ENCODE results near the gene HES4.

- no peak for TF ChIP-seq CTCF (IDR thresholded peaks at IDR 0.05)
- no peak for TF ChIP-seq RCOR1 (IDR thresholded peaks at IDR 0.05; ENCODE audit: low read length)
- TF ChIP-seq RAD21 (IDR thresholded peaks at IDR 0.05; ENCODE audit: low read length) = no peak
- TF ChIP-seq, protein P1, sequence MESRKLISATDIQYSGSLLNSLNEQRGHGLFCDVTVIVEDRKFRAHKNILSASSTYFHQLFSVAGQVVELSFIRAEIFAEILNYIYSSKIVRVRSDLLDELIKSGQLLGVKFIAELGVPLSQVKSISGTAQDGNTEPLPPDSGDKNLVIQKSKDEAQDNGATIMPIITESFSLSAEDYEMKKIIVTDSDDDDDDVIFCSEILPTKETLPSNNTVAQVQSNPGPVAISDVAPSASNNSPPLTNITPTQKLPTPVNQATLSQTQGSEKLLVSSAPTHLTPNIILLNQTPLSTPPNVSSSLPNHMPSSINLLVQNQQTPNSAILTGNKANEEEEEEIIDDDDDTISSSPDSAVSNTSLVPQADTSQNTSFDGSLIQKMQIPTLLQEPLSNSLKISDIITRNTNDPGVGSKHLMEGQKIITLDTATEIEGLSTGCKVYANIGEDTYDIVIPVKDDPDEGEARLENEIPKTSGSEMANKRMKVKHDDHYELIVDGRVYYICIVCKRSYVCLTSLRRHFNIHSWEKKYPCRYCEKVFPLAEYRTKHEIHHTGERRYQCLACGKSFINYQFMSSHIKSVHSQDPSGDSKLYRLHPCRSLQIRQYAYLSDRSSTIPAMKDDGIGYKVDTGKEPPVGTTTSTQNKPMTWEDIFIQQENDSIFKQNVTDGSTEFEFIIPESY (IDR thresholded peaks at IDR 0.05; ENCODE audit: borderline replicate concordance, low read depth) = no peak
- TF ChIP-seq, protein P2, sequence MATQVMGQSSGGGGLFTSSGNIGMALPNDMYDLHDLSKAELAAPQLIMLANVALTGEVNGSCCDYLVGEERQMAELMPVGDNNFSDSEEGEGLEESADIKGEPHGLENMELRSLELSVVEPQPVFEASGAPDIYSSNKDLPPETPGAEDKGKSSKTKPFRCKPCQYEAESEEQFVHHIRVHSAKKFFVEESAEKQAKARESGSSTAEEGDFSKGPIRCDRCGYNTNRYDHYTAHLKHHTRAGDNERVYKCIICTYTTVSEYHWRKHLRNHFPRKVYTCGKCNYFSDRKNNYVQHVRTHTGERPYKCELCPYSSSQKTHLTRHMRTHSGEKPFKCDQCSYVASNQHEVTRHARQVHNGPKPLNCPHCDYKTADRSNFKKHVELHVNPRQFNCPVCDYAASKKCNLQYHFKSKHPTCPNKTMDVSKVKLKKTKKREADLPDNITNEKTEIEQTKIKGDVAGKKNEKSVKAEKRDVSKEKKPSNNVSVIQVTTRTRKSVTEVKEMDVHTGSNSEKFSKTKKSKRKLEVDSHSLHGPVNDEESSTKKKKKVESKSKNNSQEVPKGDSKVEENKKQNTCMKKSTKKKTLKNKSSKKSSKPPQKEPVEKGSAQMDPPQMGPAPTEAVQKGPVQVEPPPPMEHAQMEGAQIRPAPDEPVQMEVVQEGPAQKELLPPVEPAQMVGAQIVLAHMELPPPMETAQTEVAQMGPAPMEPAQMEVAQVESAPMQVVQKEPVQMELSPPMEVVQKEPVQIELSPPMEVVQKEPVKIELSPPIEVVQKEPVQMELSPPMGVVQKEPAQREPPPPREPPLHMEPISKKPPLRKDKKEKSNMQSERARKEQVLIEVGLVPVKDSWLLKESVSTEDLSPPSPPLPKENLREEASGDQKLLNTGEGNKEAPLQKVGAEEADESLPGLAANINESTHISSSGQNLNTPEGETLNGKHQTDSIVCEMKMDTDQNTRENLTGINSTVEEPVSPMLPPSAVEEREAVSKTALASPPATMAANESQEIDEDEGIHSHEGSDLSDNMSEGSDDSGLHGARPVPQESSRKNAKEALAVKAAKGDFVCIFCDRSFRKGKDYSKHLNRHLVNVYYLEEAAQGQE (IDR thresholded peaks at IDR 0.05; ENCODE audit: low read depth, low read length) = no peak
- no peak for TF ChIP-seq MXI1 (IDR thresholded peaks at IDR 0.05; ENCODE audit: low read depth, low read length)
- TF ChIP-seq, protein P3, sequence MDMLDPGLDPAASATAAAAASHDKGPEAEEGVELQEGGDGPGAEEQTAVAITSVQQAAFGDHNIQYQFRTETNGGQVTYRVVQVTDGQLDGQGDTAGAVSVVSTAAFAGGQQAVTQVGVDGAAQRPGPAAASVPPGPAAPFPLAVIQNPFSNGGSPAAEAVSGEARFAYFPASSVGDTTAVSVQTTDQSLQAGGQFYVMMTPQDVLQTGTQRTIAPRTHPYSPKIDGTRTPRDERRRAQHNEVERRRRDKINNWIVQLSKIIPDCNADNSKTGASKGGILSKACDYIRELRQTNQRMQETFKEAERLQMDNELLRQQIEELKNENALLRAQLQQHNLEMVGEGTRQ (IDR thresholded peaks at IDR 0.05; ENCODE audit: borderline replicate concordance, low read depth, low read length) = no peak
- no peak for TF ChIP-seq NRF1 (IDR thresholded peaks at IDR 0.05; ENCODE audit: low read depth, low read length)
- no peak for TF ChIP-seq SIN3A (IDR thresholded peaks at IDR 0.05; ENCODE audit: borderline replicate concordance, low read depth, low read length)
- no peak for TF ChIP-seq ELF1 (IDR thresholded peaks at IDR 0.05)
- no peak for TF ChIP-seq POLR2AphosphoS5 (IDR thresholded peaks at IDR 0.05; ENCODE audit: low read depth, low read length)
- TF ChIP-seq GABPA (IDR thresholded peaks at IDR 0.05; ENCODE audit: low read depth) = no peak
- TF ChIP-seq, protein P4, sequence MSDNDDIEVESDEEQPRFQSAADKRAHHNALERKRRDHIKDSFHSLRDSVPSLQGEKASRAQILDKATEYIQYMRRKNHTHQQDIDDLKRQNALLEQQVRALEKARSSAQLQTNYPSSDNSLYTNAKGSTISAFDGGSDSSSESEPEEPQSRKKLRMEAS (IDR thresholded peaks at IDR 0.05; ENCODE audit: low read depth) = no peak
These were observed 43.5 kb upstream of the HES4 start for GRCh38 chr1:1043411-1043810.
